DOHH2 (cell line): Measurements from ENCODE around the gene NCBP3.
A peak's percentile ranks its signal among the peaks of the same experiment; 100 is the strongest.

Source experiments
- H3F3A ChIP-seq: fragments of 200-600 bp; sonication (generic), shearing (Covaris generic); 2 replicates; pipeline ENCODE4 v1.6.0; 2016; ENCODE audit warnings: antibody characterized with exemption, mild to moderate bottlenecking; ENCODE audit not compliant: control insufficient read depth, insufficient read depth
- H3K27ac ChIP-seq: fragments of 200-600 bp; sonication (generic); 2 replicates; pipeline ENCODE4 v1.5.1; 2014; ENCODE audit warnings: low read depth, mild to moderate bottlenecking, low read length, moderate library complexity
- H3K27me3 ChIP-seq: fragments of 200-600 bp; sonication (generic); 2 replicates; pipeline ENCODE4 v1.6.1; 2014; ENCODE audit warnings: mild to moderate bottlenecking, low read length, mixed read lengths; ENCODE audit not compliant: control insufficient read depth
- H3K36me3 ChIP-seq: fragments of 200-600 bp; sonication (generic); 2 replicates; pipeline ENCODE4 v1.6.1; 2014; ENCODE audit warnings: mild to moderate bottlenecking, low read length, moderate library complexity, mixed read lengths; ENCODE audit not compliant: control insufficient read depth
- H3K4me1 ChIP-seq: fragments of 200-600 bp; sonication (generic); 2 replicates; pipeline ENCODE4 v1.6.1; 2014; ENCODE audit warnings: mild to moderate bottlenecking, low read length, mixed read lengths; ENCODE audit not compliant: control insufficient read depth
- H3K4me2 ChIP-seq: fragments of 200-600 bp; sonication (generic); 2 replicates; pipeline ENCODE4 v1.6.0; 2014; ENCODE audit warnings: mild to moderate bottlenecking, low read length, moderate library complexity
- H3K4me3 ChIP-seq: fragments of 200-600 bp; sonication (generic); 2 replicates; pipeline ENCODE4 v1.5.1; 2014; ENCODE audit warnings: mild to moderate bottlenecking, low read length, mixed read lengths
- H3K79me2 ChIP-seq: fragments of 200-600 bp; sonication (generic); 2 replicates; pipeline ENCODE4 v1.6.1; 2014; ENCODE audit warnings: mild to moderate bottlenecking, low read length, mixed read lengths; ENCODE audit not compliant: control insufficient read depth
- H3K9me2 ChIP-seq: fragments of 200-600 bp; sonication (generic); replicated peaks from 2 replicates; pipeline ENCODE4 v1.6.1; 2014; ENCODE audit warnings: mild to moderate bottlenecking, low read length, mixed read lengths; ENCODE audit not compliant: control insufficient read depth
- H3K9me3 ChIP-seq: fragments of 200-600 bp; sonication (generic); 2 replicates; pipeline ENCODE4 v1.6.1; 2014; ENCODE audit warnings: antibody characterized with exemption, low read length, mixed read lengths; ENCODE audit not compliant: control insufficient read depth, insufficient read depth
- H4K20me1 ChIP-seq: fragments of 200-600 bp; sonication (generic); 2 replicates; pipeline ENCODE4 v1.6.0; 2014; ENCODE audit warnings: low read depth, mild to moderate bottlenecking, antibody characterized with exemption, low read length, moderate library complexity; ENCODE audit not compliant: control insufficient read depth, insufficient read depth
- CTCF ChIP-seq: fragments of 200-600 bp; sonication (generic); IDR thresholded peaks from one replicate; pipeline ENCODE4 v1.5.1; 2014; ENCODE audit warnings: antibody characterized with exemption, mild to moderate bottlenecking, low read depth, low read length; ENCODE audit not compliant: poor library complexity, severe bottlenecking
- EZH2phosphoT487 ChIP-seq: fragments of 200-600 bp; sonication (generic); IDR thresholded peaks from 2 replicates; pipeline ENCODE4 v1.6.1; 2017; ENCODE audit warnings: borderline replicate concordance, mild to moderate bottlenecking, antibody characterized with exemption, low read length, moderate library complexity, mixed read lengths

The NCBP3 gene

GRCh38 chr17:3754458-3755334 is 91.3 kb downstream of the NCBP3 start:
- no peaks in the 10 kb centered on the region for H3K9me2 ChIP-seq
- no peak for TF ChIP-seq CTCF
- no peak for TF ChIP-seq EZH2phosphoT487

DNA sequence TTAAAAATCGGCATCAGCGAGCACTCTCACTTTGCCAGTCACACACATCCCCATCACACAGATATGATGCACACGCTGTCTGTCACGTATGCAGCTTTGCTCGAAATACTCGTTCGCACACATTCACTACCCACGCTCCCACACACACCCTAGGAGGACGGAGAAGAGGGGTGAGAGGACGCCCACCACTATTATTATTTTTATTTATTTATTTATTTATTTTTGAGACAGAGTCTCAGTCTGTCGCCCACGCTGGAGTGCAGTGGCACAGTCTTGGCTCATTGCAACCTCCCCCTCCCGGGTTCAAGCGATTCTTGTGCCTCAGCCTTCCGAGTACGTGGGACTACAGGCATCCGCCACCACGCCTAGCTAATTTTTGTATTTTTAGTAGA is 92.0 kb downstream of the NCBP3 start:
- H3F3A ChIP-seq = peaks cover 3% of the 10 kb centered on the region; the same call in 1 of the 2 replicates
- H3K4me3 ChIP-seq = no peak overlapping the region
- no peak overlapping the region for H3K27ac ChIP-seq
- no peaks in the 10 kb centered on the region for H3K79me2 ChIP-seq
- H3K36me3 ChIP-seq = no peaks in the 10 kb centered on the region
- no peaks in the 10 kb centered on the region for H4K20me1 ChIP-seq
- H3K9me2 ChIP-seq = no peaks in the 10 kb centered on the region
- no peak overlapping the region for H3K4me2 ChIP-seq
- peaks cover 24% of the 10 kb centered on the region for H3K4me1 ChIP-seq
- no peaks in the 10 kb centered on the region for H3K27me3 ChIP-seq
- no peaks in the 10 kb centered on the region for H3K9me3 ChIP-seq
- TF ChIP-seq CTCF (no peak), EZH2phosphoT487 (no peak)

More at GRCh38 chr17:3754458-3755334, 91.3 kb downstream of the NCBP3 start:
- Histone ChIP-seq H3K27me3 (no peaks in the 10 kb centered on the region), H3K27ac (no peak overlapping the region), H3K36me3 (no peaks in the 10 kb centered on the region), H3K4me2 (peak overlapping the region; percentile 52), H3F3A (peaks cover 3% of the 10 kb centered on the region; the same call in 1 of the 2 replicates), H3K79me2 (no peaks in the 10 kb centered on the region), H3K4me3 (peak overlapping the region; percentile 47), H3K4me1 (peaks cover 29% of the 10 kb centered on the region), H3K9me3 (no peaks in the 10 kb centered on the region), H4K20me1 (no peaks in the 10 kb centered on the region)

GRCh38 chr17:3753624-3754023 is 92.4 kb downstream of the NCBP3 start:
- Histone ChIP-seq H3K4me3 (no peak overlapping the region), H3K27ac (no peak overlapping the region), H3K36me3 (no peaks in the 10 kb centered on the region), H3K4me1 (peaks cover 24% of the 10 kb centered on the region), H3K9me3 (no peaks in the 10 kb centered on the region), H3K9me2 (no peaks in the 10 kb centered on the region), H3K79me2 (no peaks in the 10 kb centered on the region), H3F3A (peaks cover 3% of the 10 kb centered on the region; the same call in 1 of the 2 replicates), H3K27me3 (no peaks in the 10 kb centered on the region), H3K4me2 (no peak overlapping the region), H4K20me1 (no peaks in the 10 kb centered on the region)
- TF ChIP-seq EZH2phosphoT487 = no peak
- TF ChIP-seq CTCF = no peak
